Uterus (tissue), 2 donors: ENCODE data around the gene SH3TC1.

Experiments used
- POLR2A ChIP-seq, 2 donors: fragments of 450-650 bp; IDR thresholded peaks; one replicate each; pipeline ENCODE4 v1.6.1; 2016; ENCODE audit warnings: antibody characterized with exemption in 2 of 2, mild to moderate bottlenecking in 1 of 2, moderate library complexity in 1 of 2
- TF ChIP-seq, protein P1 (sequence below), 4 experiments: fragments of 200-600 bp in 2 of 4; fragments of 450-650 bp in 2 of 4; sonication (generic) in 2 of 4; IDR thresholded peaks; one replicate each; pipeline ENCODE4 v1.5.1; 2016 to 2019; ENCODE audit warnings: antibody characterized with exemption in 4 of 4, mild to moderate bottlenecking in 2 of 4, moderate library complexity in 1 of 4

DNA sequence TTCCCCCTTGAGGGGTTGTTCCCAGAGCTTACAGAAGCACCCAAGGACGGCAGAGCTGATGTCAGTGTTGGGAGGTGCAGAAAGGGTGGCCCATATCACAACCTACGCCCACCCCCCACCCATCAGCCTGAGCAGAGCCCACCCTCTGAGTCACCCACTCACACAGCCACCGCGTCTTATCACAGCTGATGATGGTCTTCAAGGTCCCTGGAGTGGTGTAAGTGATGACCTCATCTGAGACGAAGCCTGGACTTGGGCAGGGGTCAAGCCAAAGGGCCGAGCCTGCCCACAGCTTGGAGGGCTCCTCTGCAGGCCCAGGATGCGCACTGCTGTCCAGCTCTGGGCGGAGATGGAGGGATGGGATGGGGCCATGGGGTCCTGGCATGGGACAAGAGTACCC is 67.4 kb downstream of the SH3TC1 start:
- TF ChIP-seq, protein P1, sequence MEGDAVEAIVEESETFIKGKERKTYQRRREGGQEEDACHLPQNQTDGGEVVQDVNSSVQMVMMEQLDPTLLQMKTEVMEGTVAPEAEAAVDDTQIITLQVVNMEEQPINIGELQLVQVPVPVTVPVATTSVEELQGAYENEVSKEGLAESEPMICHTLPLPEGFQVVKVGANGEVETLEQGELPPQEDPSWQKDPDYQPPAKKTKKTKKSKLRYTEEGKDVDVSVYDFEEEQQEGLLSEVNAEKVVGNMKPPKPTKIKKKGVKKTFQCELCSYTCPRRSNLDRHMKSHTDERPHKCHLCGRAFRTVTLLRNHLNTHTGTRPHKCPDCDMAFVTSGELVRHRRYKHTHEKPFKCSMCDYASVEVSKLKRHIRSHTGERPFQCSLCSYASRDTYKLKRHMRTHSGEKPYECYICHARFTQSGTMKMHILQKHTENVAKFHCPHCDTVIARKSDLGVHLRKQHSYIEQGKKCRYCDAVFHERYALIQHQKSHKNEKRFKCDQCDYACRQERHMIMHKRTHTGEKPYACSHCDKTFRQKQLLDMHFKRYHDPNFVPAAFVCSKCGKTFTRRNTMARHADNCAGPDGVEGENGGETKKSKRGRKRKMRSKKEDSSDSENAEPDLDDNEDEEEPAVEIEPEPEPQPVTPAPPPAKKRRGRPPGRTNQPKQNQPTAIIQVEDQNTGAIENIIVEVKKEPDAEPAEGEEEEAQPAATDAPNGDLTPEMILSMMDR (IDR thresholded peaks at IDR 0.05): no peak
- no peak for TF ChIP-seq POLR2A (IDR thresholded peaks at IDR 0.05)
